ENCODE results near the gene EMX1.
A peak's percentile ranks its signal among the peaks of the same experiment; 100 is the strongest.
"Not testable (repeated sequence)": the region's sequence is repeated elsewhere in the genome, so short reads cannot be mapped to it uniquely, and the experiment has no call there.

EMX1 gene

GRCh38 chr2:72897785-72898584 lies 19.3 kb upstream of the EMX1 start:
- no peak for DNase-seq

GRCh38 chr2:72898585-72898906 lies 18.8 kb upstream of the EMX1 start:
- DNase-seq = no peak

DNA sequence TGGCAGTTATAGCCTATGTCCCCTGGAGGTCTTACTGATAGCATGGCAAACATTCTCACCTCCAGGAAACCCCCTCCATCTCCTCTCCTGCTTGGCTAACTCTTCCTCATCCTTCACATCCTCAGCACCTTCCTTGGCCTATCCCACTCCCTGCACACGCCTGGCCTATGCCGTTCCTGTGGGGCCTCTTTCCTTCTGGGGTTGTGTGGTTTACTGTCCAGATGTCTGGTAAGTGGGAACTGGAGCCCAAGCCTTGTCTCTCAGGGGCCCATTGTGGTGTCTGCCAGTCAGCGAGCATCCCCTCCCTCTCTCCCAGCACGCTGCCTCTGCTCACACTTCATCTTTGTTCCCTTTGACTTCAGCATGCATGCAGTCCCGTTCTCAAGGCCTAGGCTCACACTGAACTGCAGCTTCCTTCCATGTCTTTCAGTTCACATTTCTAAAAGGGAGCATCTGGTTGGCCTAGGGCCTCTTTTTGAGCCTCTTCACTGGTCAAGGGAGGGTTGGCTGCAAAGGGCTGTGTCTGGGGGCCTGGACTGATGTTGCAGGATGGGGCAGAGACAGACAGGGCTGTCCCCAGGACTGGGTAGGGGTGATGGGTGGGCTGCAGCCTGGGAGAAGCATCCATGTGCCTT lies 17.0 kb upstream of the EMX1 start:
- no peak for DNase-seq

DNA sequence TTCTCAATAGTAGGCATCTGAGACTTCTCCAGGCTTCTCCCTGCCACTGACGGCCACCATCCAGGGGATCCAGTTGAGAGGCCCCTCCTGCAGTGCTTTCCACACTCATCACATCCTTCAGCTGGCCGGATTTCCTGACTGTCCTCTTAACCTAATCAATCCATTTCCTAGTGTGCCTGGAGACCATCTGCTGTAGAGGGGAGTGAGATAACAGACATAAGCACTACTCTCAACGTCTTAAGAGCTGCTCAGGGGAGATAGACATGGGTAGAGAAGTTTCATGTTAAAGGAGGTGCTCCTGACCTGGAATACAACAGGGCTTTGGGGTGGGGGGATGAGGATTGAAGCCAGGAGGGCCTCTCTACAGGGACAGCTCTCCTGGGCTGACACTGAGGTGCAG lies 15.9 kb upstream of the EMX1 start:
- DNase-seq = no peak

DNA sequence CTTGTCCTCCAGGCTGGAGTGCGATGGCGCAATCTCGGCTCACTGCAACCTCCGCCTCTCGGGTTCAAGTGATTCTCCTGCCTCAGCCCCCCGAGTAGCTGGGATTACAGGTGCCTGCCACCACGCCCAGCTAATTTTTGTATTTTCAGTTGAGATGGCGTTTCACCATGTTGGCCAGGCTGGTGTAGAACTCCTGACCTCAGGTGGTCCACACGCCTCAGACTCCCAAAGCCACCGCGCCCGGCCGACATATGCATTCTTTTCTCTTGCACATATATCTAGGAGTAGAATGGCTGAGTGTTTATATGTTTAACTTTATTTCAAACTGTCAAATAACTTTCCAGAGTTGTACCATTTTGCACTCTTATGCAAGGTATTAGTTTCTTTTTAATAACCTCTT lies 9.9 kb upstream of the EMX1 start:
- not testable (repeated sequence) for DNase-seq

DNA sequence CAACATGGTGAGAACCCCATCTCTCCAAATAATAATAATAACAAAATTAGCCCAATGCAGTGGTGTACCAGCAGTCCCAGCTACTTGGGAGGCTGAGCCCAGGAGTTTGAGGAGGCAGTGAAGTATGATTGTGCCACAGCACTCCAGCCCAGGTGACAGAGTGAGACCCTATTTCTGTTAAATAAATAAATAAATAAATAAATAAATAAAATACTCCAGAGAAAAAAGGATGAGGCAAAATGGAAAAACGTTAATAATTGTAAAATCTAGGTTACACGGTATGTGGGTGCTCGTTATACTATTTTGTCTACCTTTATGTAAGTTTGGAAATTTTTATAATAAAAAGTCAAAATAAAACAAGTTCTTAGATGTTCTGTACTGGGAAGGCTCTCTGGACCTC lies 8.6 kb upstream of the EMX1 start:
- no peak for DNase-seq

- no peak for DNase-seq
These were observed 6.1 kb upstream of the EMX1 start for GRCh38 chr2:72911256-72911655.

GRCh38 chr2:72913486-72914205 lies 3.7 kb upstream of the EMX1 start:
- DNase-seq = no peak

GRCh38 chr2:72914206-72914559 lies 3.1 kb upstream of the EMX1 start:
- DNase-seq = no peak

DNA sequence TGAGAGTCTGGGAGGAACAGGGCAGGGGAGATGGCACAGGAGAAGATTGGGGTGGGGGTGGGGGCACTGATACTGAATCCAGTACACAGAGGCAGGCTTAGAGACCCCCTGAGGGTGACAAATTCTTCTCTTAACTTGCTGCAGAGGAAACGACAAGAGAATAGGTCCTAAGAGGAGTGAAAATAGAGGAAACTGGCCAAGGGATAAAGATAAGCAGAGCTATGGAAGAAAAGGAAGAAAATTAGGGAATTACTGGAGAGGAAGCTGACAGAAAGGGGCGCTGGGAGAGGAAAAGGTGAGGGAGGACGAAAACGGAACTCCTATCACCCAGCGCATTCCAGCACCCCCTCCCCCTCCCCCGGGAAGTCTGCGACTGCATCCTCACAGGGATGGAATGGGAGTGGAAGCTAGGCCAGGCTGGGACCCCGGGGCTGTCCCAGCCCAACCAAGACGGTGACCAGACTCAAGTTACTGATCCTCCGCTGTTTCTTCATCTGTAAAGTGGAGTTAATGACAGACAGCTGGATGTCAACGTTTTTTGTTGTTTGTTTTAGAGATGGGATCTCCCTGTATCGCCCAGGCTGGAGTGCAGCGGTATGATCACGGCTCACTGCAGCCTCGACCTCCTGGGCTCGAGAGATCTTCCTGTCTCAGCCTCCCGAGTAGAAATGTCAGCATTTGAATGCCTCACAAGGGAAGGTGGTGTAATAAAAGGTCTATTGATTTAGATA lies 2.6 kb upstream of the EMX1 start:
- no peak for DNase-seq

GRCh38 chr2:72915320-72915906 lies 1.9 kb upstream of the EMX1 start:
- peak; percentile 44 for DNase-seq

DNA sequence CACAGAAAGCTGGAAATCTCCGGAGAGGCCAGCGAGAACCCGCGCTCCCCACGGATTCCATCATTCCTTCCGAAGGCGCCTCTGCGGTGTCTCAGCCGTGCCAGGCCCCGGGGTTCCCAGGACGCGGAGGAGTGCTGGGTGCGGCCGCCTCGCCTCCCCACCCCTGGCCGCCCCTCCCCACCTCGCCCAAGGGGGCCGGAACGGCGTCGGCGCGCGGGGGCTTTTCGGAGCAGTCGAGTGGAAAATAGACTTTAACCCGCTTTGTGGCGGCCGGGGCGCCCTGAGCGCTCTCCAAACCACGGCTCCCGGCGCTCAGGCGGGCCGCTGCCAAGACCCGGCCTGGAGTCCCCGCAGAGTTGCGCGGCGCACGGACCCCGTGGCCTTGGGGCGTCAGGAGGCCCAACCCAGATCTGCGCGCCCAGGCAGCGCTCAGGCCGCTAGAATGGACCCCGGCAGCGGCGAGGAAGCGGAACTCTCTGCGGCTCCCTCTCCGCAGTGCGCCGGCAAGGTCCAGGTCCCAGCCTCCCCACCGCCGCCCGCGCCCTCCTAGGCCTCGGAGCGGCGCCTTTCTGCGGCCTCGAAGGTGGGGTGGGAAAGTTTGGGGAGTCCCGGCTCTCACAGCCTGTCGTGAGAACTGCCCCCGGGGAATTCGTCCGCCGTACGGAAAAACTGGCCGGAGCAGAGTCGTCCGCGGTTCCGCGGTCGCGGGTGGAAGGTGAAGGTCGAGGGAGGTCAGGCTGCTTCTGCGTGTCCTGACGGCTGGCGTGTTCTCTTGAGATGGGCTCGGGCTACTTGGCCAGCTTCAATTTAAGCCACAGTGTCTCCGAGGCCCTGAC lies 1.2 kb upstream of the EMX1 start:
- peak; percentile 81 for DNase-seq

DNA sequence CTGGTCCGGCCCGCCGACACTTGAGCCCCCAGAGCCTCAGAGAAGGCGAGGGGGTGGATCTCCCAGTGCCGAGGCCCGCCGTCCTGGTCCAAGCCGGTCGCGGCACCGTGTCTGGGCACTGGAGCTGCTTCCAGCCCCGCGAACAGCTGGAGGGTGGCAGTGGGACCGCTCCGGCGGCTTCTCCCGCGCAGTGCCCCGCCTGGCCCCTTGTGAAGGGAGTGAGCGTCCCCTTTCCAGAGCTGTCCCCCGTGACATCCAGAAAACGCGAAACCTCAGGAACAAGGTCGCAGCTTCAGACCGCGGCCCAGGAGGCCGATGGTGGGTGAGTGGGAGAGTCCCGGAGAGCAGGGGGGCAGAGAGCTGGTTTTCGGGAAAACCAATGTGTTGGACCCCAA lies 579 bp upstream of the EMX1 start:
- no peak for DNase-seq

- peak; percentile 82 for DNase-seq
These were observed 696 bp downstream of the EMX1 start for GRCh38 chr2:72917877-72918553.

DNA sequence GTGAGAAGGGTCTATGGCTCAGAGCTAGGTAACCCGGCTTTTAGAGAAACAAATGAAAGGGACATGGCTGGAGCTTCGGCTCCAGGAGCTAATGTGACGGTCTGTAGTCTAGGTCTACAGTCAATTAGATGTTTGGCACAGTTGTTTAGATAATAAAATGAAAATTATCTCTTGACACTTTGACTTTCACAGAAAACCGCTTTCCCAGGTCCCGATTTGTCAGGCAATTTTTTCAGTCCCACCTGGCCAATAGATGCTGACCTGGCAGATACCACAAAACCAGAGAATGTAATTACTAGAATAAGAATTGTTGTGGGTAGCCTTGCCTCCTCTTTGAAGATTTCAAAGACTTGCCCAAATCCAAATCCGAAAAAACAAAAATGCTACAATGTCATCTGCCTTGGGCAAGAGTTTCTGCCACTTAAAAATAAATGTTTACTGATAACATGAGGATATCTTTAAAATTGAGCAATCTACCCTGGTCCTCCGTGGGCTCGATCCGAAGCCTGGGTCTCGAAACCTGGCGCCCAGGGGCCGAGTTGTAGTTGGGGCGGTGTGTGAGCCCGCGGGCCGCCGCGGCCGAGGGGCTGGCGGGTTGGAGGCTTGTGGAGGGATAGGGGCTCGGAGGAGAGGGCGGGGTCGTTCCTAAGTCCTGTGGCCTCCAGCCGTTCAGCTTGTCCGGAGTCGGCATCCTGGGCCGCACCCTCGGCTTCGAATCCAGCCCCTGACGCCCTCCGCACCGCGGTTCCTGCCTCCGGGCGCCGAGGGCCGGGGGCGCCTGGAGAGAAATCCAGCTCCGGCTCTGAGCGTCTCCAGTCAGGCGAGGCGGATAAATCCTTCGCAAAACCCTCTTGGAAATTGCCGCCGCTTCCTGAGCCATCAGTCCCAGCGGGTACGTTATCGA lies 2.3 kb downstream of the EMX1 start:
- peak; percentile 80 for DNase-seq

GRCh38 chr2:72920318-72921087 lies 3.2 kb downstream of the EMX1 start:
- DNase-seq = peak; percentile 83

GRCh38 chr2:72921088-72921851 lies 4.0 kb downstream of the EMX1 start:
- DNase-seq = no peak

- no peak for DNase-seq
These were observed 4.5 kb downstream of the EMX1 start for GRCh38 chr2:72921853-72922252.
